ENCODE data around the gene ELP4.

GRCh38 chr11:31521497-31522150 is 12.1 kb downstream of the ELP4 start:
- TF ChIP-seq EZH2 (IDR thresholded peaks at IDR 0.05; ENCODE audit: borderline replicate concordance, low read length): no peak
- no peak for TF ChIP-seq CTCF (conservative IDR thresholded peaks at IDR 0.05 in 1 of 2, IDR thresholded peaks at IDR 0.05 in 1 of 2; ENCODE audit: extremely low read depth in 1 of 2, insufficient read depth in 1 of 2, low read depth in 1 of 2, low read length in 2 of 2)

All from mammary epithelial cell (primary cell).